Stimulated activated memory B cell treated with anti-CD40 and anti-IgM and Interleukin-4, amounts not matched to agents 10 μg/mL and 1 μg/mL and 100 μg/mL, for 72 hours (primary cell): Measurements from ENCODE around the gene TSPAN1.
A peak's percentile ranks its signal among the peaks of the same experiment; 100 is the strongest.

Source experiments
- ATAC-seq: fragments of 150-1000 bp; cut with Tn5 transposase; 2 replicates; pipeline ENCODE4 v1.10.0; 2021
- H3K27ac Mint-ChIP-seq: one replicate; pipeline ENCODE4 v1.8.0; 2022; ENCODE audit warnings: mild to moderate bottlenecking, mixed read lengths
- H3K27me3 Mint-ChIP-seq: one replicate; pipeline ENCODE4 v1.8.0; 2022; ENCODE audit warnings: mixed read lengths
- H3K36me3 Mint-ChIP-seq: one replicate; pipeline ENCODE4 v1.8.0; 2022; ENCODE audit warnings: mixed read lengths
- H3K4me1 Mint-ChIP-seq: one replicate; pipeline ENCODE4 v1.8.0; 2022; ENCODE audit warnings: mixed read lengths
- H3K4me3 Mint-ChIP-seq: one replicate; pipeline ENCODE4 v1.8.0; 2022; ENCODE audit warnings: mild to moderate bottlenecking, moderate library complexity, mixed read lengths
- H3K9me3 Mint-ChIP-seq: one replicate; pipeline ENCODE4 v1.8.0; 2022; ENCODE audit warnings: mixed read lengths

The TSPAN1 gene

DNA sequence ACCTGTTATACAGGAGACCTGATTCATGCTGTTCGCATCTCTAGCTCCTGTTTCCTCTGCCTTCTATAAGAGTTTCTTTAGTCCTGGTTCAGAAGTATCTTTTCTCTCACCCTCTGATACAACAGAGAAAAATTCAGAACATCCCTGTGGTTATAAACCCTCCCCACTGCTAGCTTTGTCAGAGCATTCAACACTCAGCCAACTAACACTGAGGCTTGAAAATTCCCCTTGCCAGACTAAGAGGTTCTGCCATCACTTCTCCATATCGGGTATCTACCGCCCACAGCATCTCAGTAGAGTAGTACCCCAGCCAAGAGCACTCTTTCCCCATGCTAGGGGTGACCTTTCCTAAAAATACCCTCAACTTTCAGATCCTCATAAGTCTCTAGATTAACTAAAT, 22.9 kb upstream of the TSPAN1 start:
- peaks cover 22% of the 10 kb centered on the region for H3K4me1 Mint-ChIP-seq
- no peaks in the 10 kb centered on the region for H3K36me3 Mint-ChIP-seq
- no peaks in the 10 kb centered on the region for H3K27me3 Mint-ChIP-seq
- H3K27ac Mint-ChIP-seq: peak overlapping the region; percentile 28
- peak; percentile 98 for ATAC-seq
- H3K4me3 Mint-ChIP-seq: no peak overlapping the region
- H3K9me3 Mint-ChIP-seq: no peaks in the 10 kb centered on the region

DNA sequence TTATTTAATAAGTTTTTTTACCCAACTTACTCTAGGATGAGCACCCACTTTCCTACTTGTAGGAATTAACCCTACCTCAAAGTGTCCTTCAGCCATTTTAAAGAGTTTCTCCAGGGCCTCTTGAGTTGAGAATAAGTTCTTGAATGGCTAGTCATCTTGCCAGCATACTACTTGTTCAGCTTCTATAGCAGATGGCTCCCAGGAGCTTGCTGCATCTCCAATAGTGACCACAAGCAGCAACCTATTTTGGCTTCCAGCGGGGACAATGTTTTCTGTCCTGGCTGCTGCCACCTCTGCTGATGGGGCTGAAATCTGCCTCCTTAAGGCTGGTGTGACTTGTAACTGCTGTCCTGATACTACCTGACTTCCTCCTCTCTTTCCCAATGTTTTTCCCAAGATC, 21.7 kb upstream of the TSPAN1 start:
- no peaks in the 10 kb centered on the region for H3K27me3 Mint-ChIP-seq
- H3K36me3 Mint-ChIP-seq: no peaks in the 10 kb centered on the region
- H3K4me3 Mint-ChIP-seq: no peak overlapping the region
- no peak overlapping the region for H3K27ac Mint-ChIP-seq
- H3K4me1 Mint-ChIP-seq: peaks cover 22% of the 10 kb centered on the region
- no peaks in the 10 kb centered on the region for H3K9me3 Mint-ChIP-seq
- ATAC-seq: no peak

DNA sequence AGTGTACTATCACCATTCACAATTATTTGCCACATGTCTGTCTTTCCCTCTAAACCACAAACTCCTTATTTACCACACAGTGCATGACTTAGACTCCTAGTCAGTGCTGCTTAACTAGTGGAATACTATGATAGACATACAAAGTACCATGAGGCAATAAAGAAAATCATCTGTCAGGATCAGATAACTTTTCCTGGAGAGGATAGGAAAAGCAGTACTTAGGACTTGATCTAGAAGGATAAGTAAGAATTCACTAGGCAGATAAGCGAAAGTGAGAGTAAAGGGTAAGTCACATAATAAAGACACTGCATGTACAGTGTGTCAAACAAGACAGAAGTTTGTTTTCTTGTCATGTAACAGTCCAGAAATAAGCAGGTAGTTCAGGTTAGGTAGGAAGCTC, 21.2 kb upstream of the TSPAN1 start:
- Mint-ChIP-seq H3K9me3 (no peaks in the 10 kb centered on the region), H3K27ac (no peak overlapping the region), H3K4me1 (peaks cover 22% of the 10 kb centered on the region), H3K36me3 (no peaks in the 10 kb centered on the region), H3K27me3 (no peaks in the 10 kb centered on the region), H3K4me3 (no peak overlapping the region)
- no peak for ATAC-seq

GRCh38 chr1:46157916-46158311, 17.0 kb upstream of the TSPAN1 start:
- Mint-ChIP-seq H3K9me3 (no peaks in the 10 kb centered on the region), H3K27me3 (no peaks in the 10 kb centered on the region), H3K4me3 (no peak overlapping the region), H3K27ac (no peak overlapping the region), H3K36me3 (no peaks in the 10 kb centered on the region), H3K4me1 (peaks cover 5% of the 10 kb centered on the region)
- ATAC-seq: no peak

- Mint-ChIP-seq H3K27ac (no peak overlapping the region), H3K4me1 (peaks cover 5% of the 10 kb centered on the region), H3K27me3 (no peaks in the 10 kb centered on the region), H3K36me3 (no peaks in the 10 kb centered on the region), H3K9me3 (no peaks in the 10 kb centered on the region), H3K4me3 (no peak overlapping the region)
- no peak for ATAC-seq
These were observed 16.3 kb upstream of the TSPAN1 start for GRCh38 chr1:46158312-46159281.

DNA sequence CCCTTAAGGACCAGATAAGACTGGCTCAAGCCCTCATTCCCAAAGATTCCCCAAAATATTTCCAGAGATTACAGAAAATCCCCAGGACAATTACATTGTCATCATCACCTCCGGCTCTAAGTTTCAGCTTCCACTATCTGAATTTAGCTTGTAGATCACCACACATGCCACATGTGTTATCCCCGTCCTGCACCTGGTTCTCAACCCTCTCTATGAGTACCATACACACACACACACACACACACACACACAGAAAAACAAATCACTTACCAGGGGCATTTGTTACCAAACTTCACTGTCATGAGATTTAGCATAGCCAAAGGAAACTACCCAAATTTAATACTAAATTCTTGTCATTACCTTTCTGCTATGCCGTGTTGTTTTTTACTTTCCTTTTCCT, 15.4 kb upstream of the TSPAN1 start:
- Mint-ChIP-seq H3K9me3 (no peaks in the 10 kb centered on the region), H3K4me3 (no peak overlapping the region), H3K4me1 (peaks cover 4% of the 10 kb centered on the region), H3K27ac (no peak overlapping the region), H3K36me3 (no peaks in the 10 kb centered on the region), H3K27me3 (peaks cover 8% of the 10 kb centered on the region)
- ATAC-seq: no peak

- Mint-ChIP-seq H3K36me3 (no peaks in the 10 kb centered on the region), H3K27me3 (peaks cover 15% of the 10 kb centered on the region), H3K27ac (no peak overlapping the region), H3K4me1 (no peaks in the 10 kb centered on the region), H3K9me3 (no peaks in the 10 kb centered on the region), H3K4me3 (no peak overlapping the region)
- ATAC-seq: no peak
These were observed 14.7 kb upstream of the TSPAN1 start for GRCh38 chr1:46160212-46160611.

GRCh38 chr1:46166521-46167462, 8.1 kb upstream of the TSPAN1 start:
- H3K27ac Mint-ChIP-seq: peak overlapping the region; percentile 70
- H3K4me1 Mint-ChIP-seq: peaks cover 18% of the 10 kb centered on the region
- H3K9me3 Mint-ChIP-seq: no peaks in the 10 kb centered on the region
- peak; percentile 40 for ATAC-seq
- H3K36me3 Mint-ChIP-seq: no peaks in the 10 kb centered on the region
- H3K4me3 Mint-ChIP-seq: peak overlapping the region; percentile 82
- peaks cover 17% of the 10 kb centered on the region for H3K27me3 Mint-ChIP-seq

GRCh38 chr1:46168477-46168876, 6.4 kb upstream of the TSPAN1 start:
- Mint-ChIP-seq H3K36me3 (no peaks in the 10 kb centered on the region), H3K4me1 (peaks cover 18% of the 10 kb centered on the region), H3K27me3 (peaks cover 17% of the 10 kb centered on the region), H3K27ac (no peak overlapping the region), H3K9me3 (no peaks in the 10 kb centered on the region), H3K4me3 (no peak overlapping the region)
- no peak for ATAC-seq

- Mint-ChIP-seq H3K4me1 (peaks cover 18% of the 10 kb centered on the region), H3K4me3 (no peak overlapping the region), H3K27me3 (peaks cover 5% of the 10 kb centered on the region), H3K36me3 (no peaks in the 10 kb centered on the region), H3K9me3 (no peaks in the 10 kb centered on the region), H3K27ac (no peak overlapping the region)
- no peak for ATAC-seq
These were observed 5.0 kb upstream of the TSPAN1 start for GRCh38 chr1:46169811-46170454.

DNA sequence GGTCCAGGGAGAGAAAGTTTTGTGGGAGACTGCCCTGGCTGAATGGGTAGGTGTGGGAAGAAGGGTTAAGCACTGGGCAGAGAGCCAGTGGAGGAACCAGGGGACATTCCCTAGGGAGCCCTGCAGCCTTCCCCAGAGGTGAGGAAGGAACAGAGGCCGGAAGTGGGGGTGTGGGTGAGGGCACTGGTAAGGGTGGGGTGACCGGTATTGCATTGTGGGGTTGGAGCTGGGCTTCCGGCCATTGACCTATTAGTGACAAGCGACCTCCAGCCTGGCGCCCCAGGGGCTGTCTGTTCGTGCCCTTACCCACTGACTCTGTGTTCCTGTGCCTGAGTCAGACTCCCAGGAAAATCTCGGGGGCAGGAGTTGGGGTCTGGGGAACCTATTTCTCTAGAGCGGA, 3.5 kb upstream of the TSPAN1 start:
- Mint-ChIP-seq H3K36me3 (no peaks in the 10 kb centered on the region), H3K9me3 (no peaks in the 10 kb centered on the region), H3K4me1 (peaks cover 15% of the 10 kb centered on the region), H3K27me3 (no peaks in the 10 kb centered on the region), H3K27ac (peak overlapping the region; percentile 21), H3K4me3 (no peak overlapping the region)
- ATAC-seq: no peak

GRCh38 chr1:46171871-46172270, 3.0 kb upstream of the TSPAN1 start:
- H3K9me3 Mint-ChIP-seq: no peaks in the 10 kb centered on the region
- peaks cover 14% of the 10 kb centered on the region for H3K4me1 Mint-ChIP-seq
- no peak for ATAC-seq
- H3K27ac Mint-ChIP-seq: no peak overlapping the region
- H3K36me3 Mint-ChIP-seq: no peaks in the 10 kb centered on the region
- no peaks in the 10 kb centered on the region for H3K27me3 Mint-ChIP-seq
- no peak overlapping the region for H3K4me3 Mint-ChIP-seq

DNA sequence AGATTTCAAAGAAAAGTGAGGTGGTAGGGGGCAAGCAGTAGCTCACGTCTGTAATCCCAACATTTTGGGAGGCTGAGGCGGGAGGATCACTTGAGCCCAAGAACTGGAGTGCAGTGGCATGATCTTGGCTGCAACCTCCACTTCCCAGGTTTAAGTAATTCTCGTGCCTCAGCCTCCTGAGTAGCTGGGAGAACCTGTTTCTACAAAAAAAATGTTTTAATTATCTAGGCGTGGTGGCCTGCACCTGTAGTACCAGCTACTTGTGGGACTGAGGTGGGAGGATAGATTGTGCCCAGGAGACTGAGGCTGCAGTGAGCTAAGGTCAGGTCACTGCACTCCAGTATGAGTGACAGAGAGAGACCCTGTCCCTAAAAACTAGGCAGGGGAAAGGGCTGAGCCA, 2.6 kb upstream of the TSPAN1 start:
- no peak for ATAC-seq
- Mint-ChIP-seq H3K4me3 (no peak overlapping the region), H3K9me3 (no peaks in the 10 kb centered on the region), H3K4me1 (peaks cover 10% of the 10 kb centered on the region), H3K36me3 (no peaks in the 10 kb centered on the region), H3K27me3 (no peaks in the 10 kb centered on the region), H3K27ac (peak overlapping the region; percentile 20)

DNA sequence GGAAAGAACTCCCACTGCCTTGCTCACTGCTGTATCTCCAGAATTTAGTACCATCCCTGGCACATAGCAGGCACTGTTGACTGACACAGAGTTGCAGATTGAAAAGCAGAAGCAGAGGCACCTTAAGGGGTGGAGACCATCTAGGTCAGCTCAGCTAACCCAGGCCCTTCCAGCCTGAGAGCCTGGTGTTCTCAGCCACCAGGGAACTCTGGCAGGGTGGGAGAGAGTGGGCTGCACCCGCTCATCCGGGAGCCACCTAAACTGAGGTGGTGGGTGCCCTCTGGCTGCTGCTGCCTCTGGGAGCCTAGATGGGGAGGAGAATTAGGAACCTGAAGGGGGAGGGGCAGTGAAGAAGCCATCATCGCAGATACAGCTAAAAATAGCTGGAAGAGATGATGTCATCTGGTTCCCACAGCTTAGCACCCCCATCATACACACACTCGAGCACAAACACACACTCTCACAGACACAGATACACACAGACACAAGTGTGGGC, 1.5 kb upstream of the TSPAN1 start:
- Mint-ChIP-seq H3K9me3 (no peaks in the 10 kb centered on the region), H3K27ac (peak overlapping the region; percentile 20), H3K4me3 (no peak overlapping the region), H3K4me1 (peaks cover 7% of the 10 kb centered on the region), H3K27me3 (no peaks in the 10 kb centered on the region), H3K36me3 (no peaks in the 10 kb centered on the region)
- no peak for ATAC-seq

DNA sequence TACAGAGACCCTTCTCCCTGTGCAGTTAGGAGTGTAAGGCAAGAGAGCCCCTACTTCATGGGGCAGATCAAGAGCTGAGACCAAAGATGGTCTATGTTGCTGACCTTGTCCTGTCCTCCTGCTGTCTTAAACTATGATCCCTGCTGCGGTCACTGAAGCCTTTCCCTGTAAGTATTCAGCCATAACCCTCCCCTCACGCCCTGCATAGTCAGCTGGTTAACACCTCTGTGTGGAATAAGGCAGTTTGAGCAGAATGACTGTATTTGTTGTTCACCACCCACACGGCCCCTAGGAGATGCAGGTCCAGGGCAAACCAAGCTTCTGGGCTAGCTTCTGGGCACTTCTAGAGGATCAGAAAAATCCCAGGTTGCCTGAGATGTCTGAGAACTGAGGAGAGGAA, 356 bp downstream of the TSPAN1 start:
- Mint-ChIP-seq H3K27ac (no peak overlapping the region), H3K27me3 (no peaks in the 10 kb centered on the region), H3K4me1 (peaks cover 7% of the 10 kb centered on the region), H3K4me3 (no peak overlapping the region), H3K36me3 (no peaks in the 10 kb centered on the region), H3K9me3 (no peaks in the 10 kb centered on the region)
- no peak for ATAC-seq
